Uterus (tissue), 2 donors: ENCODE data around the gene NMB.

Source experiments
- POLR2A ChIP-seq, 2 donors: fragments of 450-650 bp; IDR thresholded peaks; one replicate each; pipeline ENCODE4 v1.6.1; 2016; ENCODE audit warnings: antibody characterized with exemption in 2 of 2, mild to moderate bottlenecking in 1 of 2, moderate library complexity in 1 of 2
- TF ChIP-seq, protein P1 (sequence below), 4 experiments: fragments of 200-600 bp in 2 of 4; fragments of 450-650 bp in 2 of 4; sonication (generic) in 2 of 4; IDR thresholded peaks; one replicate each; pipeline ENCODE4 v1.5.1; 2016 to 2019; ENCODE audit warnings: antibody characterized with exemption in 4 of 4, mild to moderate bottlenecking in 2 of 4, moderate library complexity in 1 of 4

DNA sequence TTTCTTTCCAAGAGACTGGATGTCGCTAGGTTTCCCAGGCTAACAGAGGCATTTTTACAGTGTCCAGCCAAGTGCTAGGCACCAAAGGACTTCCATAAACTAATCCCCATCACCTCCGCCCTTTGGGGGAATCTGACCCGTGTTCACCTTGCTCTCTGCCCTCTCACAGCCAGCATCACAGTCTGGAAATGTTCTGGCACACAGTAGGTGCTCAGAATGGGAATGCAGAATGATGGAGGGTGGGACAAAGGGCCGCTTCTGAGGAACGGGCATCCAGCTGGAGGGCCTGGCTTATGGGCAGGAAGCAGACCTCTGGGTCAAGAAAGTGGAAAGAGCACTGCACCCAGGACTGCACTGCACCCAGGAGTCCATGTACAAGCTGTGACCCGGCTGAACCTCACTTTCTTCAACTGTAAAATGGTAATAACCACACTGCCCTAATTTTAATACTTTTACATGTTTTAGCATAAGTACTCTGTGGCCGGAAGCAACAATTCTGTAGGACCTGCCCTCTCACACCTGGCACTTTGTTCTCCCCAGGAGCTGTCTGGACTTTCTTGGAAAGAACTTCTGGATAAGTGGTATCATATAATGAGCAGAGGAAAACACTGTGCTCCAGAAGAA is 901 bp upstream of the NMB start:
- TF ChIP-seq, protein P1, sequence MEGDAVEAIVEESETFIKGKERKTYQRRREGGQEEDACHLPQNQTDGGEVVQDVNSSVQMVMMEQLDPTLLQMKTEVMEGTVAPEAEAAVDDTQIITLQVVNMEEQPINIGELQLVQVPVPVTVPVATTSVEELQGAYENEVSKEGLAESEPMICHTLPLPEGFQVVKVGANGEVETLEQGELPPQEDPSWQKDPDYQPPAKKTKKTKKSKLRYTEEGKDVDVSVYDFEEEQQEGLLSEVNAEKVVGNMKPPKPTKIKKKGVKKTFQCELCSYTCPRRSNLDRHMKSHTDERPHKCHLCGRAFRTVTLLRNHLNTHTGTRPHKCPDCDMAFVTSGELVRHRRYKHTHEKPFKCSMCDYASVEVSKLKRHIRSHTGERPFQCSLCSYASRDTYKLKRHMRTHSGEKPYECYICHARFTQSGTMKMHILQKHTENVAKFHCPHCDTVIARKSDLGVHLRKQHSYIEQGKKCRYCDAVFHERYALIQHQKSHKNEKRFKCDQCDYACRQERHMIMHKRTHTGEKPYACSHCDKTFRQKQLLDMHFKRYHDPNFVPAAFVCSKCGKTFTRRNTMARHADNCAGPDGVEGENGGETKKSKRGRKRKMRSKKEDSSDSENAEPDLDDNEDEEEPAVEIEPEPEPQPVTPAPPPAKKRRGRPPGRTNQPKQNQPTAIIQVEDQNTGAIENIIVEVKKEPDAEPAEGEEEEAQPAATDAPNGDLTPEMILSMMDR (IDR thresholded peaks at IDR 0.05), result no peak
- TF ChIP-seq POLR2A (IDR thresholded peaks at IDR 0.05), result no peak
